Heart left ventricle (tissue), 16 donors: Measurements from ENCODE around the gene ZNF597. TPM values are rescaled to one million over a fixed set of nuclear protein-coding genes. Genes with fewer than 3 reads are reported as not detected.

Experiments used
- ATAC-seq, 4 donors: fragments of 200-7000 bp; cut with Tn5 transposase; one replicate each; pipeline ENCODE4 v1.9.1; 2020 to 2022; ENCODE audit warnings: moderate library complexity in 4 of 4, mild to moderate bottlenecking in 3 of 4, moderate number of reproducible peaks in 1 of 4
- DNase-seq, 5 donors: peaks; one replicate each; pipeline ENCODE4 v3.0.0-alpha.2; 2020
- H3K27ac ChIP-seq, 12 donors: fragments of 200-600 bp; sonication (generic) in 4 of 12; one replicate each; pipeline versions ENCODE4 v1.5.0 to v1.8.0; 2016 to 2022; ENCODE audit warnings: mild to moderate bottlenecking in 2 of 12
- H3K27me3 ChIP-seq, 9 donors: fragments of 200-600 bp; sonication (generic) in 2 of 9; one replicate each; pipeline versions ENCODE4 v1.5.1 to v1.8.0; 2016 to 2022; ENCODE audit warnings: mild to moderate bottlenecking in 3 of 9
- H3K36me3 ChIP-seq, 9 donors: fragments of 200-600 bp; sonication (generic) in 2 of 9; one replicate each; pipeline versions ENCODE4 v1.5.0 to v1.8.0; 2018 to 2022; ENCODE audit warnings: mild to moderate bottlenecking in 2 of 9
- H3K4me1 ChIP-seq, 12 donors: fragments of 200-600 bp; sonication (generic) in 4 of 12; one replicate each; pipeline versions ENCODE4 v1.5.0 to v1.8.0; 2016 to 2022; ENCODE audit warnings: mild to moderate bottlenecking in 3 of 12
- H3K4me3 ChIP-seq, 12 donors: fragments of 200-600 bp; sonication (generic) in 4 of 12; one replicate each; pipeline versions ENCODE4 v1.5.0 to v1.8.0; 2017 to 2022; ENCODE audit warnings: mild to moderate bottlenecking in 9 of 12, moderate library complexity in 4 of 12
- H3K9me3 ChIP-seq, 12 donors: fragments of 200-600 bp; sonication (generic) in 4 of 12; one replicate each; pipeline versions ENCODE4 v1.5.0 to v1.8.0; 2016 to 2022; ENCODE audit warnings: mild to moderate bottlenecking in 1 of 12
- CTCF ChIP-seq, 12 donors: fragments of 200-600 bp; sonication (generic) in 4 of 12; IDR thresholded peaks; one replicate each; pipeline versions ENCODE4 v1.5.0 to v1.8.0; 2018 to 2022; ENCODE audit warnings: antibody characterized with exemption in 12 of 12, mild to moderate bottlenecking in 5 of 12
- POLR2A ChIP-seq, 2 donors: fragments of 450-650 bp; IDR thresholded peaks; one replicate each; pipeline ENCODE4 v1.6.1; 2017; ENCODE audit warnings: antibody characterized with exemption in 2 of 2, mild to moderate bottlenecking in 2 of 2, moderate library complexity in 2 of 2
- WGBS, 4 donors: extraction: QIAGEN DNeasy Blood & Tissue Kit in 2 of 4; methylation state at CpG; one replicate each; pipeline versions ENCODE4 v1.1.5 to v1.1.7; 2013 to 2018; 5-methylcytosine and 5-hydroxymethylcytosine counted together
- intact Hi-C, 10 donors: fragments of 100-400 bp; cut with DNase I; formaldehyde crosslinking; loops; one replicate each; pipeline versions ENCODE4 v1.11.1 to v1.14.2; 2022
- microRNA-seq, 4 donors: library from miRNA; unstranded; fragments of <30 nt; microRNA quantifications; one replicate each; pipeline versions ENCODE4 to v1.2.0, GENCODE V29; 2017 to 2020
- polyA plus RNA-seq, 2 donors: library from polyadenylated mRNA; stranded (reverse); fragments of 200-250 nt; gene quantifications; one replicate each; pipeline ENCODE4 v1.2.3, GENCODE V29; 2013
- total RNA-seq, 9 donors: library from RNA; depleted of rRNA in 2 of 9; stranded (reverse); fragments of >200 nt in 2 of 9; fragmentation: NEBNext Ultra II Directional in 3 of 9; extraction: Animal tissue kit (Norgen Biotek cat#: 25700) in 3 of 9; gene quantifications; one replicate each; pipeline versions ENCODE4 v1.1.0 to v1.2.4, GENCODE V29; 2016 to 2023
- donor health status: ischemic (EF 13 %, LVEDD 7.1; RV severe dilation, severe dysfunction).
- donor health status: healthy with polysubstance abuse.
- donor health status: DM: no; HTN: yes; CAD: no.
- donor health status: DM: no; HTN: no; CAD: no.
- donor health status: ischemic (EF 25% LVEDD 6.9; RV normal size, moderate dysfunction).
- donor health status: ischemic (EF 25% LVEDD 5.7; RV mildly dilated, moderate dysfunction).
- donor health status: healthy.
- donor health status: DM: yes; HTN: yes; CAD: no.
- donor health status: ischemic (EF 35%, LVEDD 5.7; RV mildly dilated, moderate dysfunction).
- donor health status: nonischemic (EF 11% LVEDD 7.7; RV severe dilation, severe dysfunction).
- donor health status: DM: yes; HTN: yes; CAD: no.
- donor health status: PGD.
- donor health status: ischemic (EF 29% LVEDD 5.4; RV normal size, mild dysfunction).
- donor health status: nonischemic (EF 23%, LVEDD 6.1; RV moderate dilation, normal function).

Gene ZNF597
- total and polyA plus RNA-seq, 11 donors = 0.65 to 3.3 (median 1.6) TPM

DNA sequence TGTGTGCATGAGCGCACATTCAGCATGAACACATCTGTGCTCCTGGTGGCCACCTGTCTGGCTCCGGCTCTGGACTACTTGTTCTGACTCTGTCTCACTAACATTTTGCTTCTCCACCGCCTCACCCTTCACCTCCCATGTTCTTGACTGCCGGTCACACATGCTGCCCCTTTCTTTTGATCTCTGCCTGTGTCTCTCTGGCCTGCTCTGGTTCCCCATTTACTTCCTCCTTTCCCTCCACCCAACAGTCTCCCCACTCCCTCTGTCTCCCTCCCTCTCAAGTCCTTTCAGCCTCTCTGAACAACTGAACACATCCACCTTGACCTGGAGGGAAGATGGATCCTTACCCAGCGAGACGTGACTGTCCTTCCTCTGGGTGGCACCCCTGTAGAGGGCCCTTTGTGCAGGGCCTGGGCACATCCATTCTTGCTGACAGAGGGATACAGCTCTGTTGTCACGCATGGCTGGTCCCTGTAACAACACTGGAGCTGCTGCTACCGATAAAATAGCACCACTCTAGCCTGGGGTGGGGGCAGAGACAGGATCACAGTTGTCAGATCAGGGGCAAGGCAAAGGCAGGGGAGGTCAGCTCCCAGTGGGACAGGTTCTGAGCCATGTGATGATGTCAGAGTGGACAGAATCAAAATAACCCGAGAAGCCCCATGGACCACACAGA lies 53.5 kb downstream of the ZNF597 start:
- TF ChIP-seq POLR2A (IDR thresholded peaks at IDR 0.05) (no peak), CTCF (IDR thresholded peaks at IDR 0.05) (no peak)
- intact Hi-C loops = loop anchor here in 2 of 10 donors (10.0 kb wide), 1 partner anchor 75 kb away; no protein-coding TSS in a partner anchor
- ATAC-seq (no peak), DNase-seq (no peak)
- H3K4me3 ChIP-seq = no peak overlapping the region
- H3K27ac ChIP-seq = no peak overlapping the region
- peaks cover 0 to 93% (median 46%) of the 10 kb centered on the region in 12 donors for H3K9me3 ChIP-seq
- no peaks in the 10 kb centered on the region for H3K4me1 ChIP-seq
- H3K27me3 ChIP-seq = no peaks in the 10 kb centered on the region
- 85 to 97% (median 93%) methylated on average over 9 of the region's 9 CpGs for WGBS, 4 donors
- peaks cover 0 to 86% (median 66%) of the 10 kb centered on the region in 9 donors for H3K36me3 ChIP-seq

GRCh38 chr16:3388325-3388724 lies 55.0 kb downstream of the ZNF597 start:
- DNase-seq = no peak
- WGBS, 4 donors = 94 to 96% (median 95%) methylated on average over 6 of the region's 6 CpGs
- H3K27ac ChIP-seq = no peak overlapping the region
- intact Hi-C loops = loop anchor here in 2 of 10 donors (10.0 kb wide), 1 partner anchor 74 kb away; no protein-coding TSS in a partner anchor
- no peak for TF ChIP-seq CTCF (IDR thresholded peaks at IDR 0.05)
- TF ChIP-seq POLR2A (IDR thresholded peaks at IDR 0.05) = no peak
- H3K4me1 ChIP-seq = no peaks in the 10 kb centered on the region
- H3K36me3 ChIP-seq = peaks cover 9 to 86% (median 66%) of the 10 kb centered on the region in 9 donors
- H3K27me3 ChIP-seq = no peaks in the 10 kb centered on the region
- no peak overlapping the region for H3K4me3 ChIP-seq
- ATAC-seq = no peak
- H3K9me3 ChIP-seq = peaks cover 0 to 93% (median 54%) of the 10 kb centered on the region in 12 donors

DNA sequence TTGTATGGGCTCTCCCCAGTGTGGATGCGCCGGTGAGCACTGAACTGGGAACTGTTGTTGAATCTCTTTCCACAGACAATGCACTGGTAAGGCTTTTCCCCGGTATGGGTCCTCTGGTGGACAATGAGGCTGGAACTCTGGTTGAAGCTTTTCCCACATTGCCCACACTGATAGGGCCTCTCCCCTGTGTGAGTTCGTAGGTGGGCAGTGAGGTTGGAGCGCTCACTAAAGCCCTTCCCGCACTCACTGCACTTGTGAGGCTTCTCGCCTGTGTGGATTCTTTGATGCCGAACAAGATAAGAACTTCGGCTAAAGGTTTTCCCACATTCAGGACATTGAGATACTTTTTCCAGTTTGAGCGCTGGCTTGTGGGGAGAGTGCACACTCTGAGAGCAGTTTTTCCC lies 60.3 kb downstream of the ZNF597 start:
- 97 to 99% (median 98%) methylated on average over 9 to 10 of the region's 10 CpGs for WGBS, 4 donors
- no peaks in the 10 kb centered on the region for H3K27me3 ChIP-seq
- ATAC-seq (no peak), DNase-seq (no peak)
- H3K27ac ChIP-seq = no peak overlapping the region
- peaks cover 19 to 73% (median 42%) of the 10 kb centered on the region in 9 donors for H3K36me3 ChIP-seq
- no peaks in the 10 kb centered on the region for H3K4me1 ChIP-seq
- H3K9me3 ChIP-seq = peaks cover 9 to 96% (median 74%) of the 10 kb centered on the region in 12 donors
- no peak for TF ChIP-seq CTCF (IDR thresholded peaks at IDR 0.05)
- no peak for TF ChIP-seq POLR2A (IDR thresholded peaks at IDR 0.05)
- no peak overlapping the region for H3K4me3 ChIP-seq
- intact Hi-C loops = loop anchor here in 3 of 10 donors (5.0 to 10.0 kb wide), 2 partner anchors 68 to 76 kb away; partner anchors contain the start of genes TIGD7 (in 1 of the 3) and ZNF75A (in 1 of the 3)

Small RNA genes lying within 50 kb of the gene (microRNA-seq; reads per million reads assigned to microRNA genes)
- gene MIR6126 = 0 reads per million in 4 donors

Other genes starting within 250 kb of the ZNF597 start
- gene ZNF200, start 208.3 kb downstream of the ZNF597 start, total RNA-seq = 1 to 10 TPM; 4.8 to 8.7 (median 6.5) TPM
- gene ZNF200, start 208.3 kb downstream of the ZNF597 start, polyA plus RNA-seq = 1 to 10 TPM; 2.7 to 4.7 TPM
- gene MEFV, start 186.9 kb downstream of the ZNF597 start, total RNA-seq = 1 to 10 TPM in 4 of 9 donors, under 1 TPM in 5; 0.39 to 4.3 (median 0.91) TPM
- under 1 TPM; 0.23 to 0.33 TPM for gene MEFV, start 186.9 kb downstream of the ZNF597 start, polyA plus RNA-seq
- 10 to 100 TPM in 4 of 9 donors, 1 to 10 TPM in 5; 6.4 to 18.7 (median 9.6) TPM for gene ZNF263, start 160.0 kb downstream of the ZNF597 start, total RNA-seq
- 10 to 100 TPM in 1 of 2 donors, 1 to 10 TPM in 1; 5.3 to 16.6 TPM for gene ZNF263, start 160.0 kb downstream of the ZNF597 start, polyA plus RNA-seq
- gene TIGD7, start 138.1 kb downstream of the ZNF597 start, total RNA-seq = 10 to 100 TPM in 1 of 9 donors, 1 to 10 TPM in 8; 4.6 to 10.4 (median 8.2) TPM
- 1 to 10 TPM; 2.9 to 7.4 TPM for gene TIGD7, start 138.1 kb downstream of the ZNF597 start, polyA plus RNA-seq
- 10 to 100 TPM; 13.3 to 27.3 (median 18.1) TPM for gene ZNF75A, start 138.0 kb downstream of the ZNF597 start, total RNA-seq
- 10 to 100 TPM; 12.3 to 22.0 TPM for gene ZNF75A, start 138.0 kb downstream of the ZNF597 start, polyA plus RNA-seq
- under 1 TPM in 1 of 9 donors, not detected in 8; 0.36 TPM for gene OR2C1, start 87.6 kb downstream of the ZNF597 start, total RNA-seq
- gene OR2C1, start 87.6 kb downstream of the ZNF597 start, polyA plus RNA-seq = not detected
- gene ZSCAN32, start 42.5 kb downstream of the ZNF597 start, total RNA-seq = 1 to 10 TPM; 5.4 to 9.5 (median 7.5) TPM
- gene ZSCAN32, start 42.5 kb downstream of the ZNF597 start, polyA plus RNA-seq = 1 to 10 TPM; 5.3 to 9.1 TPM
- gene ZNF174, start 42.3 kb downstream of the ZNF597 start, total RNA-seq = 10 to 100 TPM in 5 of 9 donors, 1 to 10 TPM in 4; 8.4 to 21.0 (median 10.6) TPM
- gene ZNF174, start 42.3 kb downstream of the ZNF597 start, polyA plus RNA-seq = 1 to 10 TPM; 7.9 to 8.1 TPM
- 10 to 100 TPM; 30.3 to 61.9 (median 37.0) TPM for gene NAA60, start 176 bp upstream of the ZNF597 start, total RNA-seq
- gene NAA60, start 176 bp upstream of the ZNF597 start, polyA plus RNA-seq = 10 to 100 TPM; 38.6 to 39.1 TPM
- not detected for gene C16orf90, start 52.0 kb upstream of the ZNF597 start, total RNA-seq
- not detected for gene C16orf90, start 52.0 kb upstream of the ZNF597 start, polyA plus RNA-seq
- gene CLUAP1, start 57.5 kb upstream of the ZNF597 start, total RNA-seq = 10 to 100 TPM in 8 of 9 donors, 1 to 10 TPM in 1; 8.4 to 22.1 (median 15.7) TPM
- 10 to 100 TPM in 1 of 2 donors, 1 to 10 TPM in 1; 4.9 to 18.0 TPM for gene CLUAP1, start 57.5 kb upstream of the ZNF597 start, polyA plus RNA-seq
- 1 to 10 TPM in 5 of 9 donors, under 1 TPM in 4; 0.61 to 2.9 (median 1.1) TPM for gene NLRC3, start 133.9 kb upstream of the ZNF597 start, total RNA-seq
- gene NLRC3, start 133.9 kb upstream of the ZNF597 start, polyA plus RNA-seq = under 1 TPM; 0.44 to 0.57 TPM
- 1 to 10 TPM; 2.0 to 4.7 (median 3.2) TPM for gene SLX4, start 168.1 kb upstream of the ZNF597 start, total RNA-seq
- 1 to 10 TPM; 2.3 to 3.1 TPM for gene SLX4, start 168.1 kb upstream of the ZNF597 start, polyA plus RNA-seq
- 1 to 10 TPM; 3.2 to 8.9 (median 5.6) TPM for gene DNASE1, start 211.2 kb upstream of the ZNF597 start, total RNA-seq
- 10 to 100 TPM in 1 of 2 donors, 1 to 10 TPM in 1; 6.0 to 10.2 TPM for gene DNASE1, start 211.2 kb upstream of the ZNF597 start, polyA plus RNA-seq